SK-N-SH (cell line): ENCODE results near the gene COL9A3. TPM values are rescaled to one million over a fixed set of nuclear protein-coding genes. Genes with fewer than 3 reads are reported as not detected.

Experiments used
- CTCF ChIA-PET: fragments of 300-600, 350-600 bp; formaldehyde crosslinking; extraction: SDS; loops from one replicate; lab custom pipeline; 2021; lab: Yijun Ruan, JAX
- POLR2A ChIA-PET: fragments of 350-600 bp; sonication (Branson Sonifier 250); formaldehyde crosslinking; extraction: SDS; loops from one replicate; lab custom pipeline; 2020; ENCODE audit warnings: antibody characterized with exemption, inconsistent platforms; lab: Yijun Ruan, JAX
- DNase-seq: peaks from one replicate; pipeline ENCODE4 v3.0.0; 2012
- H2AFZ ChIP-seq: fragments of 200-600 bp; sonication (generic); 2 replicates; pipeline ENCODE4 v1.8.1; 2016; ENCODE audit warnings: antibody characterized with exemption, mild to moderate bottlenecking, low read depth
- H3F3A ChIP-seq: fragments of 200-600 bp; sonication (generic); replicated peaks from 2 replicates; pipeline ENCODE3; 2016; ENCODE audit warnings: antibody characterized with exemption, mild to moderate bottlenecking; ENCODE audit not compliant: insufficient read depth
- H3K27ac ChIP-seq, 2 experiments: fragments of 200-500 bp in 1 of 2; fragments of 200-600 bp in 1 of 2; sonication (Bioruptor generic) in 1 of 2; sonication (generic), shearing (Covaris generic) in 1 of 2; 2 replicates each; pipeline versions ENCODE4 v1.5.1 to v1.6.1; 2014 to 2016; ENCODE audit warnings: low read depth in 2 of 2, inconsistent platforms in 1 of 2, low read length in 1 of 2, mild to moderate bottlenecking in 1 of 2, mixed read lengths in 1 of 2
- H3K27me3 ChIP-seq: fragments of 200-600 bp; sonication (generic), shearing (Covaris generic); 2 replicates; pipeline ENCODE4 v1.6.1; 2016; ENCODE audit warnings: mixed run types; ENCODE audit not compliant: insufficient read depth
- H3K36me3 ChIP-seq, 2 experiments: fragments of 200-500 bp in 1 of 2; fragments of 200-600 bp in 1 of 2; sonication (Bioruptor generic) in 1 of 2; sonication (generic) in 1 of 2; replicated peaks in 1 of 2; 2 replicates each; pipeline versions ENCODE3 to v1.5.1; 2014 to 2016; ENCODE audit warnings: low read length in 1 of 2, mild to moderate bottlenecking in 1 of 2; ENCODE audit not compliant: insufficient read depth in 2 of 2, control insufficient read depth in 1 of 2
- H3K4me1 ChIP-seq, 2 experiments: fragments of 200-500 bp in 1 of 2; fragments of 200-600 bp in 1 of 2; sonication (Bioruptor generic) in 1 of 2; sonication (generic), shearing (Covaris generic) in 1 of 2; 2 replicates each; pipeline versions ENCODE4 v1.5.1 to v1.6.1; 2014 to 2016; ENCODE audit warnings: low read depth in 1 of 2, low read length in 1 of 2, mixed run types in 1 of 2; ENCODE audit not compliant: insufficient read depth in 2 of 2, control insufficient read depth in 1 of 2
- H3K4me2 ChIP-seq: fragments of 200-600 bp; sonication (generic), shearing (Covaris generic); 2 replicates; pipeline ENCODE4 v1.6.1; 2017; ENCODE audit warnings: mixed run types
- H3K4me3 ChIP-seq, 2 experiments: fragments of 200-500 bp in 1 of 2; fragments of 200-600 bp in 1 of 2; sonication (Bioruptor generic) in 1 of 2; sonication (generic), shearing (Covaris generic) in 1 of 2; 2 replicates each; pipeline versions ENCODE4 v1.5.1 to v1.8.1; 2014 to 2016; ENCODE audit warnings: low read depth in 2 of 2, inconsistent platforms in 1 of 2, low read length in 1 of 2, mild to moderate bottlenecking in 1 of 2, mixed read lengths in 1 of 2, moderate library complexity in 1 of 2
- H3K79me2 ChIP-seq: fragments of 200-600 bp; sonication (generic); 2 replicates; pipeline ENCODE4 v1.8.1; 2017; ENCODE audit warnings: mild to moderate bottlenecking; ENCODE audit not compliant: insufficient read depth
- H3K9ac ChIP-seq: fragments of 200-600 bp; sonication (generic); 2 replicates; pipeline ENCODE4 v1.6.1; 2017; ENCODE audit warnings: mixed run types
- H3K9me2 ChIP-seq: fragments of 200-600 bp; sonication (generic); 2 replicates; pipeline ENCODE4 v1.6.1; 2017; ENCODE audit warnings: mixed run types
- H3K9me3 ChIP-seq: fragments of 200-600 bp; sonication (generic); 2 replicates; pipeline ENCODE4 v1.6.1; 2017; ENCODE audit warnings: mixed run types, mild to moderate bottlenecking, moderate library complexity
- H4K20me1 ChIP-seq: fragments of 200-600 bp; sonication (generic); 2 replicates; pipeline ENCODE4 v1.6.1; 2017; ENCODE audit warnings: mild to moderate bottlenecking, mixed run types; ENCODE audit not compliant: insufficient read depth
- EP300 ChIP-seq, 2 experiments: IDR thresholded peaks; 2 replicates each; pipeline versions ENCODE4 v1.4.0 to v1.6.1; 2012; ENCODE audit warnings: borderline replicate concordance in 1 of 2, low read depth in 1 of 2, low read length in 1 of 2
- EZH2phosphoT487 ChIP-seq: fragments of 200-600 bp; sonication (generic); IDR thresholded peaks from 2 replicates; pipeline ENCODE4 v1.6.1; 2017; ENCODE audit warnings: low read depth, mixed run types, mild to moderate bottlenecking, antibody characterized with exemption, moderate library complexity, borderline replicate concordance
- FOXJ3 ChIP-seq: sonication (generic); formaldehyde crosslinking; IDR thresholded peaks from 2 replicates; pipeline ENCODE4 v1.5.1; 2020; ENCODE audit warnings: mild to moderate bottlenecking, missing genetic modification reagents
- FOXM1 ChIP-seq: IDR thresholded peaks from 2 replicates; pipeline ENCODE4 v1.4.0; 2012; ENCODE audit warnings: low read depth, mild to moderate bottlenecking
- GABPA ChIP-seq: IDR thresholded peaks from 2 replicates; pipeline ENCODE4 v1.4.0; 2012; ENCODE audit warnings: low read depth, mild to moderate bottlenecking
- MXI1 ChIP-seq: IDR thresholded peaks from 2 replicates; pipeline ENCODE4 v1.6.1; 2012; ENCODE audit warnings: mild to moderate bottlenecking, low read depth, low read length, improper control_type of control experiment
- SMC3 ChIP-seq: IDR thresholded peaks from 2 replicates; pipeline ENCODE4 v1.6.1; 2012; ENCODE audit warnings: low read depth, low read length, improper control_type of control experiment
- TAF1 ChIP-seq: IDR thresholded peaks from 2 replicates; pipeline ENCODE4 v1.6.1; 2012; ENCODE audit warnings: low read depth, mild to moderate bottlenecking, low read length, moderate library complexity, borderline replicate concordance
- WGBS: methylation state at CpG from one replicate; pipeline ENCODE4 v1.1.6; 2017; ENCODE audit warnings: low lambda C conversion rate; 5-methylcytosine and 5-hydroxymethylcytosine counted together
- polyA plus RNA-seq, 3 experiments: library from polyadenylated mRNA; depleted of rRNA; stranded (reverse); fragments of >200 nt; gene quantifications; 2 replicates each; pipeline ENCODE4 v1.2.3, GENCODE V29; 2012
- TF ChIP-seq, protein P1 (sequence below): IDR thresholded peaks from 2 replicates; pipeline ENCODE4 v1.4.0; 2012; ENCODE audit warnings: low read depth, borderline replicate concordance
- TF ChIP-seq, protein P2 (sequence below): fragments of 150-350 bp; IDR thresholded peaks from 2 replicates; pipeline ENCODE4 v1.6.1; 2017; ENCODE audit warnings: antibody characterized with exemption, low read length, low read depth, borderline replicate concordance

Gene COL9A3
- polyA plus RNA-seq, 1 of the 3 experiments (the other 2 are of a cell fraction): 2.5 TPM

DNA sequence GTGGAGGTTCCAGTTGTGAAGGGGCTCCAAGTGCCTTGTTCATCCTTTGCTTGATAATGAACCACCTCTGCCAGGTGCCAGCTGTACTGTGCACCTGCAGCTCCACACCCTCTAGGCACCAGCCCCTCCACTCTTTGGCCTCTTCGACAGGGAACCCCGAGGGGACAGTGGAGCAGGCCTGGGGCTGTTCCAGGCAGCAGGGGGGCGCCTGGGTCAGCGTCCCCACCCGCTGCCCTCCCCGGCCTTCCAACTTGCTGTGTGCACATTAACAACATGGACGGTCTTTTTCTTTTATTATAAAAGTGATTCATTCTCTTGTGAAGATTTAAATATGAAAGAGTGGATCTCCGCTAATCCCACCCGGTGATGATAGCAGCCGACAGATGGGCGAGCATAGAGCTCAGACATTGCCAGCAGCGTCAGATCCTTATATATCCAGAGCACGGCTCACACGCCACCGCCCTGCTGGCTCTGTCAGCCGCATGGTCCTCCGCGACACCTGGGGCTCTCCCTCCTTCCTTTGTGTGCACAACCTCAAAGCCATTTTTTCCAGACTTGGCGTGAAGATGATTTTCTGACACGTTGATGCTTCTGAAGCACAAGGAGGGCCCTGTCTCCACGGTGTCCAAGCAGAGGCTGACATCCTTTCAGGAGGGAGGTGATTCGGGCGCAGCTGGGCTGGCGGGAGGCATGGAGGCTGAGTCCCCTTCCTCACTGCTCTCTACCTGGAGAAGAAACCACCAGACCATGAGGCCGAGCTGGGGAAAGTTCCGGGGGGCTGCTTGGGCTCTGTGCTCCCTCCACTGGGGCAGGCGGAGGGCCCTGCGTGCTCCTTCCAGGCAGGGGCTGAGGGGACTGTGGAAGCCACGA is 42.8 kb upstream of the COL9A3 start:
- Histone ChIP-seq H3K27ac (no peak overlapping the region), H3K79me2 (no peaks in the 10 kb centered on the region), H2AFZ (no peak overlapping the region), H3F3A (no peaks in the 10 kb centered on the region), H3K9me2 (no peaks in the 10 kb centered on the region), H3K4me3 (no peak overlapping the region), H3K9ac (no peak overlapping the region), H3K27me3 (no peaks in the 10 kb centered on the region), H3K4me2 (no peak overlapping the region), H3K9me3 (no peaks in the 10 kb centered on the region), H4K20me1 (no peaks in the 10 kb centered on the region), H3K36me3 (no peaks in the 10 kb centered on the region), H3K4me1 (peaks cover 0 to 12% of the 10 kb centered on the region in 2 experiments; a peak in 1 of 4 replicates)
- no peak for TF ChIP-seq FOXM1
- 81% methylated on average over 23 of the region's 29 CpGs for WGBS
- no peak for DNase-seq
- ChIA-PET CTCF (interaction anchor here (1.2 to 1.6 kb wide), 2 partner anchors 17 to 35 kb away, joined by 3 to 11 read pairs; no protein-coding TSS in a partner anchor), POLR2A (no interaction called here)

DNA sequence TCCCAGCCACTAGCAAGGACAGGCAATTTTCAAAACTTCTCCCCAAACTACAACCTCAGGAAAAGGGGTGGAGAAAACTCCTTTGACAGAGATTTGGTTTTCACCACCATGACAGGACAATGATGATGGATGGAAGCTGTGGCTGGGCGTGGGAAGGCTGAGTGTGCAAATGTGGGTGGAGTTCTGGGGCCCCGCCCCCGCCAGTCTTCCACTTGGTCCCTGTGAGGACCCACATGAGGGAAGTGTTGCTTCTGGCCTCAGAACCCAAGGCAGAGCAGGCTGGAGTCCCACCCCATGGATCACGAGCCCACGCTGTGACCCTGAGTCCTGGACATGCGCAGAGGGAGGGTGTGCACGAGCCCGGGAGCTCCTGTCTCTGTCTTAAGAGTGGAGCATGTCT is 42.1 kb upstream of the COL9A3 start:
- no peaks in the 10 kb centered on the region for H3K9me2 ChIP-seq
- no peaks in the 10 kb centered on the region for H3K36me3 ChIP-seq
- DNase-seq: no peak
- WGBS: 72% methylated on average over 8 of the region's 8 CpGs
- no peak overlapping the region for H3K4me3 ChIP-seq
- H3K4me1 ChIP-seq: peaks cover 0 to 5% of the 10 kb centered on the region in 2 experiments; a peak in 1 of 4 replicates
- no peaks in the 10 kb centered on the region for H3K79me2 ChIP-seq
- TF ChIP-seq GABPA: no peak
- TF ChIP-seq MXI1: no peak
- TF ChIP-seq, protein P1, sequence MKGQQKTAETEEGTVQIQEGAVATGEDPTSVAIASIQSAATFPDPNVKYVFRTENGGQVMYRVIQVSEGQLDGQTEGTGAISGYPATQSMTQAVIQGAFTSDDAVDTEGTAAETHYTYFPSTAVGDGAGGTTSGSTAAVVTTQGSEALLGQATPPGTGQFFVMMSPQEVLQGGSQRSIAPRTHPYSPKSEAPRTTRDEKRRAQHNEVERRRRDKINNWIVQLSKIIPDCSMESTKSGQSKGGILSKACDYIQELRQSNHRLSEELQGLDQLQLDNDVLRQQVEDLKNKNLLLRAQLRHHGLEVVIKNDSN: no peak
- TF ChIP-seq TAF1: no peak
- no peak for TF ChIP-seq EP300 (IDR thresholded peaks at IDR 0.05; ENCODE audit: borderline replicate concordance in 1 of 2, low read depth in 1 of 2, low read length in 1 of 2)
- TF ChIP-seq, protein P2, sequence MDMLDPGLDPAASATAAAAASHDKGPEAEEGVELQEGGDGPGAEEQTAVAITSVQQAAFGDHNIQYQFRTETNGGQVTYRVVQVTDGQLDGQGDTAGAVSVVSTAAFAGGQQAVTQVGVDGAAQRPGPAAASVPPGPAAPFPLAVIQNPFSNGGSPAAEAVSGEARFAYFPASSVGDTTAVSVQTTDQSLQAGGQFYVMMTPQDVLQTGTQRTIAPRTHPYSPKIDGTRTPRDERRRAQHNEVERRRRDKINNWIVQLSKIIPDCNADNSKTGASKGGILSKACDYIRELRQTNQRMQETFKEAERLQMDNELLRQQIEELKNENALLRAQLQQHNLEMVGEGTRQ: no peak
- TF ChIP-seq FOXJ3 (CRISPR knock-in tag): no peak
- no peak for TF ChIP-seq EZH2phosphoT487
- TF ChIP-seq SMC3: no peak
- CTCF ChIA-PET: no interaction called here
- POLR2A ChIA-PET: no interaction called here
- no peak overlapping the region for H3K27ac ChIP-seq
- H3F3A ChIP-seq: no peaks in the 10 kb centered on the region
- H3K4me2 ChIP-seq: no peak overlapping the region
- no peaks in the 10 kb centered on the region for H3K9me3 ChIP-seq
- H4K20me1 ChIP-seq: no peaks in the 10 kb centered on the region
- H3K27me3 ChIP-seq: no peaks in the 10 kb centered on the region
- no peak overlapping the region for H2AFZ ChIP-seq
- no peak overlapping the region for H3K9ac ChIP-seq
